ENCODE results near the gene ACP2. TPM values are rescaled to one million over a fixed set of nuclear protein-coding genes. Genes with fewer than 3 reads are reported as not detected.

Gene ACP2
- total RNA-seq, 2 experiments from 2014 or later: 24.5 to 26.5 TPM

DNA sequence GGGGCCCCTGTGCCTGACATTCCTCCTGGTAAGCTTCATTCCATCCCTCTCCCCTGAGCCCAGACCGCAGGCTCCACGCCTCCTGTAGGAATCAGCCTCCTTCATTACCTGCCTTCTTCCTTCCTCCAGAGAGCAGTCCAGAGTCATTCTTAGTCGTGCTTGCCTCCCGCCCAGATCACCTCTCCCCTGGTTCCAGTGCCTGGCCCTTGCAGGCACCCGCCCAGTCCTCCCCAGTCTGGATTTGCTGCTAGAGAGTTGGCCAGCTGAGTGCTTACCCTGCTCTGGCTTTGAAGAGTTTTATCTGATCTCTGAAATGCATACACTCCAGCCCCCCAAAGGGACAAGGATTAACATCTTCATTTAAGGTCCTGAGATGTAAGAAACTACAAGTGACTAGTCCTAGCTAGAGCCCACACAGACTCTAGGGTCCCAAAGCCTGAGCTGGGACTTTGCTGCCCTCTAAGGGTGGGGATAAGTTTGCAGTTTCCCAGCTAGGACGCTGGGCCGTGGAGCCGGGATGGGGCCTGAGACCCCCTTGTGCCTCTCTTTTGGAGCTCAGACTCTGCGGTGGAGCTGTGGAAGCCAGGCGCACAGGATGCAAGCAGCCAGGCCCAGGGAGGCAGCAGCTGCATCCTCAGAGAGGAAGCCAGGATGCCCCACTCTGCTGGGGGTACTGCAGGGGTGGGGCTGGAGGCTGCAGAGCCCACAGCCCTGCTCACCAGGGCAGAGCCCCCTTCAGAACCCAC, 10.8 kb upstream of the ACP2 start:
- H3K4me1 ChIP-seq (ENCODE audit: insufficient read depth, low read length, poor library complexity, severe bottlenecking): peaks cover 4% of the 10 kb centered on the region
- no TSS peak for BruUV-seq (replicated peaks)
- intact Hi-C loops (cut with micrococcal nuclease; ENCODE audit: unreplicated experiment): loop anchor here (1.0 kb wide), 1 partner anchor 82 kb away; no protein-coding TSS in a partner anchor
- H3K4me2 ChIP-seq (ENCODE audit: low read length): no peak overlapping the region
- no peaks in the 10 kb centered on the region for H3K36me3 ChIP-seq (ENCODE audit: insufficient read depth, low read length)
- no peak overlapping the region for H3K27ac ChIP-seq (ENCODE audit: low read depth, low read length, poor library complexity, severe bottlenecking)
- H2AFZ ChIP-seq (ENCODE audit: low read length): no peak overlapping the region
- CTCF ChIA-PET (ENCODE audit: unreplicated experiment): interaction anchor here (0.5 to 1.7 kb wide), 7 partner anchors 10 to 195 kb away, joined by 3 to 28 read pairs (median 3); partner anchors contain the start of gene ARFGAP2
- DNase-seq (ENCODE audit: low spot score): peak; percentile 72
- no peaks in the 10 kb centered on the region for H3K9me2 ChIP-seq (ENCODE audit: insufficient read depth, low read length)
- no peaks in the 10 kb centered on the region for H4K20me1 ChIP-seq (ENCODE audit: insufficient read depth, low read length)
- POLR2A ChIA-PET: interaction anchor here (0.6 to 2.2 kb wide), 7 partner anchors 10 to 158 kb away, joined by 3 to 13 read pairs (median 4); partner anchors contain the start of genes ACP2 and DDB2
- H3K79me2 ChIP-seq (ENCODE audit: insufficient read depth, low read depth, low read length): no peaks in the 10 kb centered on the region
- no peak overlapping the region for H3K4me3 ChIP-seq (ENCODE audit: low read depth, low read length, poor library complexity, severe bottlenecking)
- H3K9me3 ChIP-seq (ENCODE audit: low read length): no peaks in the 10 kb centered on the region
- TF ChIP-seq, protein P1, sequence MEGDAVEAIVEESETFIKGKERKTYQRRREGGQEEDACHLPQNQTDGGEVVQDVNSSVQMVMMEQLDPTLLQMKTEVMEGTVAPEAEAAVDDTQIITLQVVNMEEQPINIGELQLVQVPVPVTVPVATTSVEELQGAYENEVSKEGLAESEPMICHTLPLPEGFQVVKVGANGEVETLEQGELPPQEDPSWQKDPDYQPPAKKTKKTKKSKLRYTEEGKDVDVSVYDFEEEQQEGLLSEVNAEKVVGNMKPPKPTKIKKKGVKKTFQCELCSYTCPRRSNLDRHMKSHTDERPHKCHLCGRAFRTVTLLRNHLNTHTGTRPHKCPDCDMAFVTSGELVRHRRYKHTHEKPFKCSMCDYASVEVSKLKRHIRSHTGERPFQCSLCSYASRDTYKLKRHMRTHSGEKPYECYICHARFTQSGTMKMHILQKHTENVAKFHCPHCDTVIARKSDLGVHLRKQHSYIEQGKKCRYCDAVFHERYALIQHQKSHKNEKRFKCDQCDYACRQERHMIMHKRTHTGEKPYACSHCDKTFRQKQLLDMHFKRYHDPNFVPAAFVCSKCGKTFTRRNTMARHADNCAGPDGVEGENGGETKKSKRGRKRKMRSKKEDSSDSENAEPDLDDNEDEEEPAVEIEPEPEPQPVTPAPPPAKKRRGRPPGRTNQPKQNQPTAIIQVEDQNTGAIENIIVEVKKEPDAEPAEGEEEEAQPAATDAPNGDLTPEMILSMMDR (conservative IDR thresholded peaks at IDR 0.05; ENCODE audit: low read length): peak; percentile 91
- TF ChIP-seq EZH2phosphoT487 (IDR thresholded peaks at IDR 0.05; ENCODE audit: borderline replicate concordance, low read depth, low read length): no peak

DNA sequence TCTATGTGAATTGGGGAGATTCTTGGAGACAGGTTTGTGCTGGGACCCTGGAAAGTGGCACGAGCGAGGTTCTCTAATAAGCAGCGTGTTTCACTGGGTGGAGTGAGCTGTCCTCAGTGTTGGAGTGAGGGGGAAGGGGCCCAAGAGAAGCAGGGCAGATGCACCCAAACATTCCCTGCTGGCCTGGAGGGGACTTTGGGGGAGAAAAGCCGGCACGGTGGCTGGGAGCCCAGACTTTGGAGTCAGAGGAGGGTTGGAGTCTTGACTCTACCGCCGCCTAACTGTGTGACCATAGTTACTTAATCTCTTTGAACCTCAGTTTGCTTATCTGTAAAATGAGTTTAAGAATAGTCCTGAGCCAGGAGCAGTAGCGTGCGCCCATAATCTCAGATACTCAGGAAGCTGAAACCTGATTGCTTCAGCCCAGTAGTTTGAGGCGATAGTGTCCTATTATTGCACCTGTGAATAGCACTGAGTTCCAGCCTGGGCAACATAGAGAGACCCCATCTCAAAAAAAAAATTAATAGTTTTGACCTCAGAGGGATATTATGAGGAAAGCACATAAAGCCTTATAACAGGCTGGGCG, 9.8 kb upstream of the ACP2 start:
- no peak overlapping the region for H3K4me3 ChIP-seq (ENCODE audit: low read depth, low read length, poor library complexity, severe bottlenecking)

More for the DNA sequence above, 9.8 kb upstream of the ACP2 start:
- peaks cover 4% of the 10 kb centered on the region for H3K4me1 ChIP-seq (ENCODE audit: insufficient read depth, low read length, poor library complexity, severe bottlenecking)
- TF ChIP-seq, protein P1 (conservative IDR thresholded peaks at IDR 0.05; ENCODE audit: low read length): no peak
- TF ChIP-seq EZH2phosphoT487 (IDR thresholded peaks at IDR 0.05; ENCODE audit: borderline replicate concordance, low read depth, low read length): no peak
- POLR2A ChIA-PET: interaction anchor here (0.8 to 2.2 kb wide), 2 partner anchors 9 to 10 kb away, joined by 4 to 13 read pairs; partner anchors contain the start of gene ACP2
- H3K4me2 ChIP-seq (ENCODE audit: low read length): no peak overlapping the region
- no TSS peak for BruUV-seq (replicated peaks)
- H3K27ac ChIP-seq (ENCODE audit: low read depth, low read length, poor library complexity, severe bottlenecking): no peak overlapping the region
- no peak for DNase-seq (ENCODE audit: low spot score)
- no peak overlapping the region for H2AFZ ChIP-seq (ENCODE audit: low read length)
- no peaks in the 10 kb centered on the region for H3K36me3 ChIP-seq (ENCODE audit: insufficient read depth, low read length)
- CTCF ChIA-PET (ENCODE audit: unreplicated experiment): interaction anchor here (0.5 to 1.7 kb wide), 3 partner anchors 9 to 196 kb away, joined by 5 to 28 read pairs (median 7); partner anchors contain the start of gene ARFGAP2
- H3K79me2 ChIP-seq (ENCODE audit: insufficient read depth, low read depth, low read length): no peaks in the 10 kb centered on the region
- H3K9me3 ChIP-seq (ENCODE audit: low read length): no peaks in the 10 kb centered on the region
- no peaks in the 10 kb centered on the region for H4K20me1 ChIP-seq (ENCODE audit: insufficient read depth, low read length)
- no peaks in the 10 kb centered on the region for H3K9me2 ChIP-seq (ENCODE audit: insufficient read depth, low read length)
- intact Hi-C loops (cut with micrococcal nuclease; ENCODE audit: unreplicated experiment): no loop called here

Data from OCI-LY7 (cell line).